GM21381 (cell line): ENCODE results near the gene GPD2.

Source experiments
- ATAC-seq: cut with Tn5 transposase; IDR thresholded peaks from one replicate; pipeline ENCODE4 v1.9.1; 2021; ENCODE audit warnings: mild to moderate bottlenecking, moderate library complexity; ENCODE audit not compliant: unreplicated experiment

GPD2 gene

GRCh38 chr2:156435396-156435717 is 822 bp upstream of the GPD2 start:
- no peak for ATAC-seq

GRCh38 chr2:156436497-156437085 is 412 bp downstream of the GPD2 start:
- peak; percentile 50 for ATAC-seq

- peak; percentile 19 for ATAC-seq
Observed at GRCh38 chr2:156437272-156437930, 1.2 kb downstream of the GPD2 start.

- no peak for ATAC-seq
Observed at GRCh38 chr2:156437931-156438410, 1.8 kb downstream of the GPD2 start.

- ATAC-seq = no peak
Observed at GRCh38 chr2:156443089-156443488, 6.9 kb downstream of the GPD2 start.

- ATAC-seq = peak; percentile 80
Observed at GRCh38 chr2:156445296-156446220, 9.4 kb downstream of the GPD2 start.

- ATAC-seq = no peak
Observed at GRCh38 chr2:156447761-156448160, 11.6 kb downstream of the GPD2 start.

GRCh38 chr2:156448766-156449165 is 12.6 kb downstream of the GPD2 start:
- no peak for ATAC-seq

- ATAC-seq = no peak
Observed at GRCh38 chr2:156452971-156453370, 16.8 kb downstream of the GPD2 start.

GRCh38 chr2:156455361-156455975 is 19.3 kb downstream of the GPD2 start:
- ATAC-seq = no peak

GRCh38 chr2:156456616-156457015 is 20.4 kb downstream of the GPD2 start:
- peak; percentile 72 for ATAC-seq

- no peak for ATAC-seq
Observed at GRCh38 chr2:156457523-156458517, 21.6 kb downstream of the GPD2 start.

- no peak for ATAC-seq
Observed at GRCh38 chr2:156459720-156460119, 23.5 kb downstream of the GPD2 start.

- no peak for ATAC-seq
Observed at GRCh38 chr2:156464106-156464505, 27.9 kb downstream of the GPD2 start.

GRCh38 chr2:156465573-156465972 is 29.4 kb downstream of the GPD2 start:
- ATAC-seq = no peak

- ATAC-seq = no peak
Observed at GRCh38 chr2:156466739-156467405, 30.7 kb downstream of the GPD2 start.

GRCh38 chr2:156470975-156471583 is 34.9 kb downstream of the GPD2 start:
- ATAC-seq = no peak

- no peak for ATAC-seq
Observed at GRCh38 chr2:156471762-156472161, 35.6 kb downstream of the GPD2 start.

GRCh38 chr2:156472686-156473085 is 36.5 kb downstream of the GPD2 start:
- peak; percentile 39 for ATAC-seq
